ENCODE measurements around the gene MRPL36. TPM values are rescaled to one million over a fixed set of nuclear protein-coding genes. Genes with fewer than 3 reads are reported as not detected.
A peak's percentile ranks its signal among the peaks of the same experiment; 100 is the strongest.

The MRPL36 gene
- total RNA-seq, 1 donor from 2014 or later, result 51.6 TPM

GRCh38 chr5:1764606-1764960 lies 35.1 kb downstream of the MRPL36 start:
- Histone ChIP-seq H3K36me3 (ENCODE audit: control insufficient read depth, insufficient read depth, low read length) (no peaks in the 10 kb centered on the region), H3K27me3 (ENCODE audit: control insufficient read depth, insufficient read depth, low read length) (peaks cover 32% of the 10 kb centered on the region), H3K4me3 (ENCODE audit: low read depth, low read length) (no peak overlapping the region)
- TF ChIP-seq CTCF (IDR thresholded peaks at IDR 0.05; ENCODE audit: insufficient read depth, low read length, poor library complexity, severe bottlenecking), result no peak
- DNase-seq (ENCODE audit: low read depth), result no peak

GRCh38 chr5:1763960-1764605 lies 35.6 kb downstream of the MRPL36 start:
- no peak for DNase-seq (ENCODE audit: low read depth)
- Histone ChIP-seq H3K27me3 (ENCODE audit: control insufficient read depth, insufficient read depth, low read length) (peaks cover 35% of the 10 kb centered on the region), H3K36me3 (ENCODE audit: control insufficient read depth, insufficient read depth, low read length) (no peaks in the 10 kb centered on the region), H3K4me3 (ENCODE audit: low read depth, low read length) (no peak overlapping the region)
- TF ChIP-seq CTCF (IDR thresholded peaks at IDR 0.05; ENCODE audit: insufficient read depth, low read length, poor library complexity, severe bottlenecking), result no peak

- H3K27me3 ChIP-seq (ENCODE audit: control insufficient read depth, insufficient read depth, low read length), result peaks cover 35% of the 10 kb centered on the region
- no peak for DNase-seq (ENCODE audit: low read depth)
- no peak overlapping the region for H3K4me3 ChIP-seq (ENCODE audit: low read depth, low read length)
- no peaks in the 10 kb centered on the region for H3K36me3 ChIP-seq (ENCODE audit: control insufficient read depth, insufficient read depth, low read length)
- TF ChIP-seq CTCF (IDR thresholded peaks at IDR 0.05; ENCODE audit: insufficient read depth, low read length, poor library complexity, severe bottlenecking), result peak; percentile 77
Measured at GRCh38 chr5:1763548-1763911, 36.1 kb downstream of the MRPL36 start.

- DNase-seq (ENCODE audit: low read depth), result no peak
- Histone ChIP-seq H3K36me3 (ENCODE audit: control insufficient read depth, insufficient read depth, low read length) (no peaks in the 10 kb centered on the region), H3K27me3 (ENCODE audit: control insufficient read depth, insufficient read depth, low read length) (peaks cover 35% of the 10 kb centered on the region), H3K4me3 (ENCODE audit: low read depth, low read length) (no peak overlapping the region)
- TF ChIP-seq CTCF (IDR thresholded peaks at IDR 0.05; ENCODE audit: insufficient read depth, low read length, poor library complexity, severe bottlenecking), result no peak
Measured at GRCh38 chr5:1762883-1763547, 36.6 kb downstream of the MRPL36 start.

- no peak for DNase-seq (ENCODE audit: low read depth)
- Histone ChIP-seq H3K27me3 (ENCODE audit: control insufficient read depth, insufficient read depth, low read length) (peaks cover 35% of the 10 kb centered on the region), H3K4me3 (ENCODE audit: low read depth, low read length) (no peak overlapping the region), H3K36me3 (ENCODE audit: control insufficient read depth, insufficient read depth, low read length) (no peaks in the 10 kb centered on the region)
- no peak for TF ChIP-seq CTCF (IDR thresholded peaks at IDR 0.05; ENCODE audit: insufficient read depth, low read length, poor library complexity, severe bottlenecking)
Measured at GRCh38 chr5:1762121-1762882, 37.3 kb downstream of the MRPL36 start.

Measured in kidney epithelial cell (primary cell).